K562 (cell line): ENCODE results near the gene SLC22A4. TPM values are rescaled to one million over a fixed set of nuclear protein-coding genes. Genes with fewer than 3 reads are reported as not detected.

Source experiments
- ATF3 ChIP-seq, 2 experiments: fragments of 450-650 bp in 1 of 2; sonication (generic) in 1 of 2; formaldehyde crosslinking in 1 of 2; IDR thresholded peaks in 1 of 2; conservative IDR thresholded peaks in 1 of 2; 2 replicates each; pipeline versions ENCODE4 v1.6.1 to v1.8.1; 2016 to 2023; ENCODE audit warnings: mild to moderate bottlenecking in 2 of 2, moderate library complexity in 2 of 2, inconsistent platforms in 1 of 2, missing genetic modification reagents in 1 of 2
- E2F3 ChIP-seq: fragments of 250-450 bp; sonication (Bioruptor Pico); IDR thresholded peaks from 2 replicates; pipeline ENCODE4 v1.4.0; 2020; ENCODE audit warnings: mild to moderate bottlenecking
- GATA2 ChIP-seq: sonication (generic); formaldehyde crosslinking; IDR thresholded peaks from 2 replicates; pipeline ENCODE4 v1.4.0; 2020; ENCODE audit warnings: mild to moderate bottlenecking, missing genetic modification reagents
- KDM4B ChIP-seq, 2 experiments: fragments of 450-650 bp in 1 of 2; sonication (generic) in 1 of 2; IDR thresholded peaks; 2 replicates each; pipeline ENCODE4 v1.6.1; 2016 to 2017; ENCODE audit warnings: borderline replicate concordance in 2 of 2, antibody characterized with exemption in 1 of 2, low read depth in 1 of 2, mild to moderate bottlenecking in 1 of 2
- L3MBTL2 ChIP-seq: fragments of 450-650 bp; IDR thresholded peaks from 2 replicates; pipeline ENCODE4 v1.6.1; 2016; ENCODE audit warnings: mild to moderate bottlenecking, moderate library complexity
- MGA ChIP-seq: fragments of 450-650 bp; IDR thresholded peaks from 2 replicates; pipeline ENCODE4 v1.6.1; 2016; ENCODE audit warnings: mild to moderate bottlenecking, moderate library complexity
- PML ChIP-seq: IDR thresholded peaks from 2 replicates; pipeline ENCODE4 v1.6.1; 2012; ENCODE audit warnings: low read length, inconsistent platforms
- SMAD4 ChIP-seq: fragments of 250-450 bp; sonication (Bioruptor Pico); conservative IDR thresholded peaks from 2 replicates; pipeline ENCODE4 v1.8.0; 2021; ENCODE audit warnings: inconsistent platforms, mild to moderate bottlenecking, moderate library complexity
- TBL1XR1 ChIP-seq, 2 experiments: IDR thresholded peaks; 2 replicates each; pipeline ENCODE4 v1.6.1; 2012; ENCODE audit warnings: improper control_type of control experiment in 2 of 2, low read length in 2 of 2, mild to moderate bottlenecking in 1 of 2
- TFE3 ChIP-seq: fragments of 450-650 bp; formaldehyde crosslinking; IDR thresholded peaks from 2 replicates; pipeline ENCODE4 v1.4.0; 2020; ENCODE audit warnings: mild to moderate bottlenecking, mixed read lengths
- TOE1 ChIP-seq, 2 experiments: fragments of 450-650 bp in 1 of 2; sonication (generic) in 1 of 2; formaldehyde crosslinking in 1 of 2; IDR thresholded peaks; 2 replicates each; pipeline versions ENCODE4 v1.7.1 to v1.8.0; 2016 to 2022; ENCODE audit warnings: borderline replicate concordance in 2 of 2, mild to moderate bottlenecking in 2 of 2, antibody characterized with exemption in 1 of 2, inconsistent platforms in 1 of 2, low read depth in 1 of 2, missing genetic modification reagents in 1 of 2, moderate library complexity in 1 of 2
- ZBTB17 ChIP-seq: fragments of 450-650 bp; formaldehyde crosslinking; IDR thresholded peaks from 2 replicates; pipeline ENCODE4 v1.4.0; 2020; ENCODE audit warnings: mild to moderate bottlenecking
- polyA plus RNA-seq, 8 experiments: library from polyadenylated mRNA; depleted of rRNA in 4 of 8; stranded (reverse) in 5 of 8; unstranded in 3 of 8; fragments of >200 nt; fragmentation: Nextera tagmentation in 2 of 8; fragmentation: Illumina TruSeq in 1 of 8; extraction: Ambion mirVana in 2 of 8; extraction: Trizol in 1 of 8; gene quantifications; 2 replicates each; pipeline versions ENCODE4 v1.2.1 to v1.2.3, GENCODE V29; 2011 to 2014; ENCODE audit warnings: inconsistent platforms in 1 of 8, missing spikeins in 1 of 8
- total RNA-seq, 7 experiments: library from RNA; depleted of rRNA in 6 of 7; stranded (reverse); fragments of >200 nt in 6 of 7; fragmentation: Illumina TruSeq in 2 of 7; extraction: Trizol in 2 of 7; gene quantifications; 2 replicates each; pipeline versions ENCODE4 v1.2.1 to v1.2.3, GENCODE V29; 2011 to 2021; ENCODE audit warnings: low replicate concordance in 1 of 7

Gene SLC22A4
- total and polyA plus RNA-seq, 9 of the 15 experiments (the other 6 are each of a cell fraction or from before 2014, with no cell fraction given): 2.7 to 9.5 (median 6.2) TPM

GRCh38 chr5:132370971-132371602 lies 76.9 kb downstream of the SLC22A4 start (continued):
- TF ChIP-seq MGA: peak; percentile 26; the same call in 1 of the 2 replicates
- 0 out of 2 replicates have a peak, but pooled peaks have one; percentile 27 for TF ChIP-seq SMAD4 (CRISPR knock-in tag)
- peak; percentile 51 for TF ChIP-seq TFE3 (CRISPR knock-in tag)
- no peak for TF ChIP-seq KDM4B (IDR thresholded peaks at IDR 0.05; ENCODE audit: borderline replicate concordance in 2 of 2, low read depth in 1 of 2)
- 0 out of 4 replicates have a peak, but pooled peaks of 1 of the 2 experiments have one; percentile 45 for TF ChIP-seq TBL1XR1 (IDR thresholded peaks at IDR 0.05; ENCODE audit: low read length in 2 of 2)
- TF ChIP-seq PML: 0 out of 2 replicates have a peak, but pooled peaks have one; percentile 17
- TF ChIP-seq L3MBTL2: peak; percentile 65; the same call in 1 of the 2 replicates
- TF ChIP-seq GATA2: no peak
- TF ChIP-seq E2F3 (CRISPR knock-in tag): no peak
- no peak for TF ChIP-seq ZBTB17 (CRISPR knock-in tag)
- no peak for TF ChIP-seq ATF3 (IDR thresholded peaks at IDR 0.05)
- 0 out of 2 replicates have a peak, but pooled peaks have one; percentile 39 for TF ChIP-seq ATF3 (CRISPR knock-in tag; conservative IDR thresholded peaks at IDR 0.05)
- TF ChIP-seq TOE1 (IDR thresholded peaks at IDR 0.05; ENCODE audit: borderline replicate concordance): 0 out of 2 replicates have a peak, but pooled peaks have one; percentile 46
- no peak for TF ChIP-seq TOE1 (CRISPR knock-in tag; IDR thresholded peaks at IDR 0.05; ENCODE audit: borderline replicate concordance, low read depth)
